Cerebellar cortex (tissue), 1 donor: ENCODE measurements around the gene ASIC4.
A peak's percentile ranks its signal among the peaks of the same experiment; 100 is the strongest.

Source experiments
- DNase-seq: peaks from one replicate; pipeline ENCODE4 v3.0.0-alpha.2; 2015; ENCODE audit warnings: low spot score

The ASIC4 gene

DNA sequence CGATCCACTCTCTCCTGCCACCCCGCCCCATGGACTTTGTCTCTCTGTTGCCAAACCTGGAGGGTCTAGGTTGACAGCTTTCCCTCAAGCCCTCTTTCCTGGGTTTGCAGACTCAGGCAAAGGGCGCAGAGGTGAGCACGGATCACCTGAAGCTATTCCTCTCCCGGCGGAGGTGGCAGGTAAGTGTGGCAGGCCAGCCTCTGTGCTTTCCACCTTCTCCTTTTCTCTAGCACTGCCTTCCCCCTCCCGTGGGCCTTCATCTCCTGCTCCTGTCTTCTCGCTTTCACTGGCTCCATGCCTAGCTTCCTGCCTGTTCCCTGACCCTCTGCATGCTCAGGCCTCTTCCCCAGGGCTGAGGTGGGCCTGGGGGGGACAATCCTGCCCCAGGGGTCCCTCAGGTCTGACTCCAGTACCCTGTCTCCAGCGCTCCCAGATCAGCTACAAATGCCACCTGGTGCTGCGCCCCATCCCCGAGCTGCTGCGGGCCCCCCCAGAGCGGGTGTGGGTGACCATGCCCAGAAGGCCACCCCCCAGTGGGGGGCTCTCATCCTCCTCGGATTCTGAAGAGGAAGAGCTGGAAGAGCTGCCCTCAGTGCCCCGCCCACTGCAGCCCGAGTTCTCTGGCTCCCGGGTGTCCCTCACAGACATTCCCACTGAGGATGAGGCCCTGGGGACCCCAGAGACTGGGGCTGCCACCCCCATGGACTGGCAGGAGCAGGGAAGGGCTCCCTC lies 31.4 kb upstream of the ASIC4 start:
- DNase-seq = no peak

GRCh38 chr2:219483451-219484342 lies 30.6 kb upstream of the ASIC4 start:
- DNase-seq = no peak

DNA sequence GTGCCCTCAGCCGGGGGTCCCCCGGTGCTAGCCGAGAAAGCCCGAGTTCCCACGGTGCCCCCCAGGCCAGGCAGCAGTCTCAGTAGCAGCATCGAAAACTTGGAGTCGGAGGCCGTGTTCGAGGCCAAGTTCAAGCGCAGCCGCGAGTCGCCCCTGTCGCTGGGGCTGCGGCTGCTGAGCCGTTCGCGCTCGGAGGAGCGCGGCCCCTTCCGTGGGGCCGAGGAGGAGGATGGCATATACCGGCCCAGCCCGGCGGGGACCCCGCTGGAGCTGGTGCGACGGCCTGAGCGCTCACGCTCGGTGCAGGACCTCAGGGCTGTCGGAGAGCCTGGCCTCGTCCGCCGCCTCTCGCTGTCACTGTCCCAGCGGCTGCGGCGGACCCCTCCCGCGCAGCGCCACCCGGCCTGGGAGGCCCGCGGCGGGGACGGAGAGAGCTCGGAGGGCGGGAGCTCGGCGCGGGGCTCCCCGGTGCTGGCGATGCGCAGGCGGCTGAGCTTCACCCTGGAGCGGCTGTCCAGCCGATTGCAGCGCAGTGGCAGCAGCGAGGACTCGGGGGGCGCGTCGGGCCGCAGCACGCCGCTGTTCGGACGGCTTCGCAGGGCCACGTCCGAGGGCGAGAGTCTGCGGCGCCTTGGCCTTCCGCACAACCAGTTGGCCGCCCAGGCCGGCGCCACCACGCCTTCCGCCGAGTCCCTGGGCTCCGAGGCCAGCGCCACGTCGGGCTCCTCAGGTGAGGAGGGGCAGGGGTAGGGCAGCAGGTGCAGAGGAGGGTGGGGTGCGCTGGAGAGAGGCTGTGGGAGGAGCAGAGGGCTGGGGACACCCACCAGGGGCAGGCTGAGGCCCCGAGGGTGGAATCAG lies 29.7 kb upstream of the ASIC4 start:
- no peak for DNase-seq

DNA sequence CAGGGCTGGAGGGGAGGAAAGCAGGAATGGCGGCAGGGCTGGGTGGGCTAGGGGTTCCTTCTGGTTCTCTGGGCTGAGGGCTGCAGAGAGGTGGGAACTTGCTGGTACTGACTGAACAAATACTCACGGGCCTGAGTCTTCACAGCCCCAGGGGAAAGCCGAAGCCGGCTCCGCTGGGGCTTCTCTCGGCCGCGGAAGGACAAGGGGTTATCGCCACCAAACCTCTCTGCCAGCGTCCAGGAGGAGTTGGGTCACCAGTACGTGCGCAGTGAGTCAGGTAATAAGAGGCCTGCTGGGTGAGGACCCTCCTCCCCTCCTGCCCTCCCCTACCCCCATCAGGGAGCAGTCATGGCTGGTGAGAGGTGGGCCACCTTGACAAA lies 29.1 kb upstream of the ASIC4 start:
- no peak for DNase-seq

DNA sequence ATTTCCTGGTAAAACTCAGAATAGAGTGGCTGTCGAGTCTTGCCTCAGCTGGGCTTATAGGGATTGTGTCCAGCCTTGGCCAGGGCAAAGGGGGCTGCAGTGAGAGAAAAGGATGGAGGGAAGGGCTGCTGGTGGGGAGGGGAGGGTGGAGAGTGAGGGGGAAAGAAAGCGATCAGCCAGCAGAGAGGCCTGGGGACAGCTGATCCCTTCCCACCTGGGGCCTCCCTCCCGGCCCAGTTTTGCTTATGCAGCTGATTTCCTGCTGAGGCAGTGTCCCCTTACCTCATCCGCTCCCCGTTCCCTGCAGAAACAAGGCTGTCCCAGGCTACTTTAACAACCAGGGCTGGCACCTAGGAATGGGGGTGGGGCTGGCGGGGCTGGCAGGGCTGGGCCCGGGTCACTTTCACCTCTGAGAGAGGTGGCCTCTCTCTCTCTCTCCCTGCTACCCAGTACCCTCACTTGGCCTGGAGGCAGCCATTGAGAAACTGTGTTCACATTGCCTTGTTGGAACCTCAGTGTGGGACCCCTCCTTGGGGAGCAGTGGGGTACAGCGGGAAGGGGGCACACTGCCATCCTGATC lies 27.8 kb upstream of the ASIC4 start:
- no peak for DNase-seq

DNA sequence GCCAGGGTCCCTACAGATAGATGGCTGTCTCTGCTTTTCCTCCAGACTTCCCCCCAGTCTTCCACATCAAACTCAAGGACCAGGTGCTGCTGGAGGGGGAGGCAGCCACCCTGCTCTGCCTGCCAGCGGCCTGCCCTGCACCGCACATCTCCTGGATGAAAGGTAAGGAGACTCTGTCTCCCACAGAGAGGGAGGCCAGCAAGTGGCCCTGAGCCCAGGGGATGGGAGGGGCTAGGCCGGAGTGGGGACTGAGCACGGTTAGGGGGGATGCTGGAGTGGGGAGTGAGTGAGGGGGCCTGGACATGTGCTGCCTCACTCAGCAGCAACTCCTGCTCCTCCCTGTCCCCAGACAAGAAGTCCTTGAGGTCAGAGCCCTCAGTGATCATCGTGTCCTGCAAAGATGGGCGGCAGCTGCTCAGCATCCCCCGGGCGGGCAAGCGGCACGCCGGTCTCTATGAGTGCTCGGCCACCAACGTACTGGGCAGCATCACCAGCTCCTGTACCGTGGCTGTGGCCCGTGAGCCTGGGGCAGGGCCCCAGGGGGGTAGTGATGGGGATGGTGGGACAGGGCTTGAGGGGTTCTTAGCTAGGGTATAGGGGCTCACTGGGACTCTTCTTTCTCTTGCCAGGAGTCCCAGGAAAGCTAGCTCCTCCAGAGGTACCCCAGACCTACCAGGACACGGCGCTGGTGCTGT lies 26.0 kb upstream of the ASIC4 start:
- DNase-seq = no peak

- DNase-seq = no peak
These were observed 25.5 kb upstream of the ASIC4 start for GRCh38 chr2:219488844-219489194.

- DNase-seq = no peak
These were observed 25.0 kb upstream of the ASIC4 start for GRCh38 chr2:219489315-219489714.

- DNase-seq = no peak
These were observed 24.1 kb upstream of the ASIC4 start for GRCh38 chr2:219490186-219490585.

- no peak for DNase-seq
These were observed 23.6 kb upstream of the ASIC4 start for GRCh38 chr2:219490600-219491130.

DNA sequence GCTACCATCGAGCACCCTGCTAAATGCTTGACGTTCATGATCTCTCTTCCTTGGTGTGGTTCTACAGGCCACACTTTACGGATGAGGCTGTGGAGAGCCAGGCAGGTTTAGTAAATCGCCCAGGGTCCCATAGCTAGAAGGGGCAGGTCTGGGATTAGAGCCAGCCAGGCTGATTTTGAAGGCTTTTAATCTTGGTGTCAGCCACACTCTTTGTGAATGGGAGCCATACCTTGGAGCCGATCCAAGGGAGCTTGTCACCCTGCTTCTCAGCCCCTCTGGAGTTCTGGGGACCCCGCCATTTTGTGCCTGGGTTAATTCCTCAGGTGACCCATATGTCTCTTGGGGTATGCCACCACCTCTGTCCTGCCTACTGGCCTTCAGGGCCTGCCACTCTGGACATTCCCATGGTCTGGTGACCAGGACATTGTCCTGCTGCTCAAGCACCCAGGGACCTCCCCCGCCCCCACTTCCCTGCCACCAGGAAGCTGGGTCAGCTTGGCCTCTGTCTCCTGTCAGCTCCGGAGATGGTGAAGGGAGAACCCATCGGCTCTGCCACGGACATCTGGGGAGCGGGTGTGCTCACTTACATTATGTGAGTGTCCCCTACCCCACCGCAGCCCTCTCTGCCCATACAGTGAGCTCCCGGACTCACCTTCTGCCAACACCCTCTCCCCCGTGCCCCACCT lies 22.9 kb upstream of the ASIC4 start:
- DNase-seq = no peak

- no peak for DNase-seq
These were observed 21.7 kb upstream of the ASIC4 start for GRCh38 chr2:219492575-219492974.

GRCh38 chr2:219493086-219493485 lies 21.2 kb upstream of the ASIC4 start:
- no peak for DNase-seq

- DNase-seq = no peak
These were observed 19.2 kb upstream of the ASIC4 start for GRCh38 chr2:219494952-219495530.

DNA sequence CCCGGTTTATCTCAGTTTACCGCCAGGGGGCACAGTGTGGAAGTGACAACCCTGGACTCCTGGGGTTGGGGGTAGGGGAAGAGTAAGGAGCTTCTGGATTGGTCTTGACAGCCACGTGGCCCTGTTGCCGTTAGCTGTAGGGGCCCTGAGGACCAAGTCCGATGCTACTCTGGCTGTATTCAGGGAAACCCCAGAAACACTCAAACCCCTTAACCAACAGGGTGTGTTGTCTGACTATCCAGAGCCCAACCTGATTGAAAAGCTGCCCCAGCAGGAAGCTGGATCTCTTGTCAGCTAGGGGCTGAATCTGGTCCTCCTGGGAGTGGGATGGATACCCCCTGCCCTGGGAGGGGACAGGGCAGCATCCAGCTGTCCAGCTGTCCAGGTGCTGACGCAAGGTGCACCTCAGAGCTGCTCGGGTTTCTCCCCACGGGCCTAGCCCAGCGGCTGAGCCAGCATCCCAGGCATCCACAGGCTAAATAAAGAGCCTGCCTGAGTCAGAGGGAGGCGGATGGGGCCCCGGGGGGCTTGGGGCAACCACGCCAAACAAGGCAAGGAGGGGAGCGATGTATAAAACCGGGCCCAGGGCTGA lies 18.7 kb upstream of the ASIC4 start:
- DNase-seq = peak; percentile 80

- DNase-seq = no peak
These were observed 17.9 kb upstream of the ASIC4 start for GRCh38 chr2:219496247-219496824.

DNA sequence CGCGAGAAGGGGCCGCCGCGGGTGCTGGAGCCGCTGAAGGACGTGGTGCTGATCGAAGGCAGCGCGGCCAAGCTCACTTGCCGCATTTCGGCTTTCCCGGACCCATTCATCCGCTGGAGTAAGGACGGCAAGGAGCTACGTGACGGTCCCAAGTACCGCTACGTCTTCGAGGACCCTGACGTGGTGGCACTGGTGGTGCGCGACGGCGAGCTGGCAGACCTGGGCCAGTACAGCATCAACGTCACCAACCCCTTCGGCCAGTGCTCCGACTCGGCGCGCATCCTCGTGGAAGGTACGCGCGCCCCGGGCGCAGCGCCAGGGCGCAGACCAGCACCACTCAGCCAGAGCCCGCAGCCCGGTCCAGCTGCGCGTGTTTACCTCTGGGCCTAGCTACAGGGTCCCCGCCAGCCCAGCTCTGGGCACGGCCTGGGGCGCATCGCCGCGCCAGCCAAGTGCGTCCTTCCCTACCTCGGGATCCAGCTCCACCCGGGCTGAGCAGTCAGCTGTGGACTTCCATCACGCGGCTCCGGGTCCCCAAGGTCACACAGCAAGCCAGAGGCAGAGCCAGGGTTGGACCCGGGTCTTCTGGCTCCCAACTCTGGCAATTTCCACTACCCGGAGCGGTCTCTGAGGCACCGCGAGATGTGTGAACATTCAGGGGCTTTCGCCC lies 17.3 kb upstream of the ASIC4 start:
- no peak for DNase-seq

- DNase-seq = no peak
These were observed 16.6 kb upstream of the ASIC4 start for GRCh38 chr2:219497495-219498279.
